ENCODE data around the gene UCP1.

Gene UCP1

GRCh38 chr4:140568507-140569306 is at the start of gene UCP1:
TSS of gene UCP1 (minus strand) at chr4:140568961. CDS start at chr4:140568729, 232 bp downstream.
- H3K27ac ChIP-seq (ENCODE audit: low read depth, low read length) = no peak within 1 kb of the TSS
- H3K4me1 ChIP-seq (ENCODE audit: control insufficient read depth, insufficient read depth, low read length) = peaks cover 16% of the 10 kb centered on the region
- H3K27me3 ChIP-seq (ENCODE audit: control insufficient read depth, insufficient read depth, low read length) = peaks cover 83% of the 10 kb centered on the region
- H3K4me3 ChIP-seq (ENCODE audit: low read depth, low read length) = peak within 1 kb of the TSS; percentile 75
- peak within 1 kb of the TSS; percentile 37 for H3K9ac ChIP-seq (ENCODE audit: low read length)
- H3K36me3 ChIP-seq (ENCODE audit: control insufficient read depth, insufficient read depth, low read length) = no peaks in the 10 kb centered on the region
- peaks cover 10% of the 10 kb centered on the region for H3K9me3 ChIP-seq (ENCODE audit: control insufficient read depth, insufficient read depth, low read depth, low read length)

GRCh38 chr4:140617499-140618248 is 48.9 kb upstream of the UCP1 start:
- Histone ChIP-seq H3K4me1 (ENCODE audit: control insufficient read depth, insufficient read depth, low read length) (peaks cover 20% of the 10 kb centered on the region), H3K9me3 (ENCODE audit: control insufficient read depth, insufficient read depth, low read depth, low read length) (no peaks in the 10 kb centered on the region), H3K27ac (ENCODE audit: low read depth, low read length) (no peak overlapping the region), H3K27me3 (ENCODE audit: control insufficient read depth, insufficient read depth, low read length) (no peaks in the 10 kb centered on the region), H3K9ac (ENCODE audit: low read length) (no peak overlapping the region), H3K4me3 (ENCODE audit: low read depth, low read length) (no peak overlapping the region), H3K36me3 (ENCODE audit: control insufficient read depth, insufficient read depth, low read length) (no peaks in the 10 kb centered on the region)

- peaks cover 20% of the 10 kb centered on the region for H3K4me1 ChIP-seq (ENCODE audit: control insufficient read depth, insufficient read depth, low read length)
- H3K27ac ChIP-seq (ENCODE audit: low read depth, low read length) = no peak overlapping the region
- H3K9me3 ChIP-seq (ENCODE audit: control insufficient read depth, insufficient read depth, low read depth, low read length) = no peaks in the 10 kb centered on the region
Measured at GRCh38 chr4:140615451-140615850, 46.7 kb upstream of the UCP1 start.

GRCh38 chr4:140612357-140612756 is 43.6 kb upstream of the UCP1 start:
- Histone ChIP-seq H3K27me3 (ENCODE audit: control insufficient read depth, insufficient read depth, low read length) (no peaks in the 10 kb centered on the region), H3K9me3 (ENCODE audit: control insufficient read depth, insufficient read depth, low read depth, low read length) (no peaks in the 10 kb centered on the region), H3K27ac (ENCODE audit: low read depth, low read length) (no peak overlapping the region), H3K36me3 (ENCODE audit: control insufficient read depth, insufficient read depth, low read length) (no peaks in the 10 kb centered on the region), H3K9ac (ENCODE audit: low read length) (no peak overlapping the region), H3K4me1 (ENCODE audit: control insufficient read depth, insufficient read depth, low read length) (peaks cover 8% of the 10 kb centered on the region), H3K4me3 (ENCODE audit: low read depth, low read length) (no peak overlapping the region)

More at GRCh38 chr4:140615451-140615850, 46.7 kb upstream of the UCP1 start:
- H3K36me3 ChIP-seq (ENCODE audit: control insufficient read depth, insufficient read depth, low read length) = no peaks in the 10 kb centered on the region
- no peaks in the 10 kb centered on the region for H3K27me3 ChIP-seq (ENCODE audit: control insufficient read depth, insufficient read depth, low read length)
- no peak overlapping the region for H3K9ac ChIP-seq (ENCODE audit: low read length)
- no peak overlapping the region for H3K4me3 ChIP-seq (ENCODE audit: low read depth, low read length)

GRCh38 chr4:140611854-140612253 is 43.1 kb upstream of the UCP1 start:
- no peak overlapping the region for H3K9ac ChIP-seq (ENCODE audit: low read length)
- 0 out of 2 replicates have a peak, but pooled peaks cover 5% of the 10 kb centered on the region for H3K4me1 ChIP-seq (ENCODE audit: control insufficient read depth, insufficient read depth, low read length)
- H3K27me3 ChIP-seq (ENCODE audit: control insufficient read depth, insufficient read depth, low read length) = no peaks in the 10 kb centered on the region

GRCh38 chr4:140609548-140610425 is 41.0 kb upstream of the UCP1 start:
- Histone ChIP-seq H3K36me3 (ENCODE audit: control insufficient read depth, insufficient read depth, low read length) (no peaks in the 10 kb centered on the region), H3K27me3 (ENCODE audit: control insufficient read depth, insufficient read depth, low read length) (no peaks in the 10 kb centered on the region), H3K4me1 (ENCODE audit: control insufficient read depth, insufficient read depth, low read length) (no peaks in the 10 kb centered on the region), H3K9me3 (ENCODE audit: control insufficient read depth, insufficient read depth, low read depth, low read length) (no peaks in the 10 kb centered on the region), H3K9ac (ENCODE audit: low read length) (no peak overlapping the region), H3K27ac (ENCODE audit: low read depth, low read length) (no peak overlapping the region), H3K4me3 (ENCODE audit: low read depth, low read length) (no peak overlapping the region)

More at GRCh38 chr4:140611854-140612253, 43.1 kb upstream of the UCP1 start:
- Histone ChIP-seq H3K27ac (ENCODE audit: low read depth, low read length) (no peak overlapping the region), H3K36me3 (ENCODE audit: control insufficient read depth, insufficient read depth, low read length) (no peaks in the 10 kb centered on the region), H3K9me3 (ENCODE audit: control insufficient read depth, insufficient read depth, low read depth, low read length) (no peaks in the 10 kb centered on the region), H3K4me3 (ENCODE audit: low read depth, low read length) (no peak overlapping the region)

GRCh38 chr4:140607852-140608251 is 39.1 kb upstream of the UCP1 start:
- H3K4me1 ChIP-seq (ENCODE audit: control insufficient read depth, insufficient read depth, low read length) = peaks cover 8% of the 10 kb centered on the region
- no peak overlapping the region for H3K4me3 ChIP-seq (ENCODE audit: low read depth, low read length)
- H3K9me3 ChIP-seq (ENCODE audit: control insufficient read depth, insufficient read depth, low read depth, low read length) = no peaks in the 10 kb centered on the region
- no peaks in the 10 kb centered on the region for H3K36me3 ChIP-seq (ENCODE audit: control insufficient read depth, insufficient read depth, low read length)
- no peaks in the 10 kb centered on the region for H3K27me3 ChIP-seq (ENCODE audit: control insufficient read depth, insufficient read depth, low read length)
- no peak overlapping the region for H3K27ac ChIP-seq (ENCODE audit: low read depth, low read length)
- no peak overlapping the region for H3K9ac ChIP-seq (ENCODE audit: low read length)

GRCh38 chr4:140604544-140604943 is 35.8 kb upstream of the UCP1 start:
- Histone ChIP-seq H3K9me3 (ENCODE audit: control insufficient read depth, insufficient read depth, low read depth, low read length) (no peaks in the 10 kb centered on the region), H3K4me1 (ENCODE audit: control insufficient read depth, insufficient read depth, low read length) (peaks cover 13% of the 10 kb centered on the region), H3K9ac (ENCODE audit: low read length) (no peak overlapping the region), H3K27me3 (ENCODE audit: control insufficient read depth, insufficient read depth, low read length) (no peaks in the 10 kb centered on the region), H3K36me3 (ENCODE audit: control insufficient read depth, insufficient read depth, low read length) (no peaks in the 10 kb centered on the region), H3K4me3 (ENCODE audit: low read depth, low read length) (no peak overlapping the region), H3K27ac (ENCODE audit: low read depth, low read length) (no peak overlapping the region)

- Histone ChIP-seq H3K4me1 (ENCODE audit: control insufficient read depth, insufficient read depth, low read length) (peaks cover 13% of the 10 kb centered on the region), H3K4me3 (ENCODE audit: low read depth, low read length) (no peak overlapping the region), H3K36me3 (ENCODE audit: control insufficient read depth, insufficient read depth, low read length) (no peaks in the 10 kb centered on the region), H3K9me3 (ENCODE audit: control insufficient read depth, insufficient read depth, low read depth, low read length) (no peaks in the 10 kb centered on the region), H3K9ac (ENCODE audit: low read length) (no peak overlapping the region), H3K27me3 (ENCODE audit: control insufficient read depth, insufficient read depth, low read length) (no peaks in the 10 kb centered on the region), H3K27ac (ENCODE audit: low read depth, low read length) (no peak overlapping the region)
Measured at GRCh38 chr4:140603286-140603685, 34.5 kb upstream of the UCP1 start.

- no peak overlapping the region for H3K27ac ChIP-seq (ENCODE audit: low read depth, low read length)
- no peaks in the 10 kb centered on the region for H3K36me3 ChIP-seq (ENCODE audit: control insufficient read depth, insufficient read depth, low read length)
- no peak overlapping the region for H3K4me3 ChIP-seq (ENCODE audit: low read depth, low read length)
- H3K27me3 ChIP-seq (ENCODE audit: control insufficient read depth, insufficient read depth, low read length) = no peaks in the 10 kb centered on the region
- H3K4me1 ChIP-seq (ENCODE audit: control insufficient read depth, insufficient read depth, low read length) = peaks cover 13% of the 10 kb centered on the region
- H3K9me3 ChIP-seq (ENCODE audit: control insufficient read depth, insufficient read depth, low read depth, low read length) = no peaks in the 10 kb centered on the region
- H3K9ac ChIP-seq (ENCODE audit: low read length) = no peak overlapping the region
Measured at GRCh38 chr4:140602714-140603113, 34.0 kb upstream of the UCP1 start.
